GM18520 (cell line): Measurements from ENCODE around the gene TBXAS1.
"Not testable (repeated sequence)": the region's sequence is repeated elsewhere in the genome, so short reads cannot be mapped to it uniquely, and the experiment has no call there.

Experiments used
- ATAC-seq: cut with Tn5 transposase; IDR thresholded peaks from one replicate; pipeline ENCODE4 v1.9.1; 2021; ENCODE audit not compliant: unreplicated experiment

TBXAS1 gene

DNA sequence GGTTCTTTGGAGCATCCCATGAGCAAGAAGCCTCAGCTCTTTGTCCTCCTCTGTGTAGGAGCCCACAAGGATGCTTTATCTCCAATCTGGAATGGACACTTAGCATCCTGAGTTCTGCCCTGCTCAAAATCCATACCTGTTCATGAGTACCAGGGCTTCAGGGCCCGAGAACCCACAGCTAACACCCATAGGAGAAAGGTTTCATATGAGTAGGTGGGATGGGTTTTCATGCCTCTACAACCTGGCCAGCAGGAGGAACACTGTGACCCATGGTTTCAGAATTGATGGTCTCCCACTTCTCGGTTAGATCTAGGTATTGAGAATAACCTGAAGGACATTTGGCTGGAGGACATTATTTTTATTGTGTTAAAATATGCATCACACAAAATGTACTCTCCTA is 57.8 kb downstream of the TBXAS1 start:
- no peak for ATAC-seq

DNA sequence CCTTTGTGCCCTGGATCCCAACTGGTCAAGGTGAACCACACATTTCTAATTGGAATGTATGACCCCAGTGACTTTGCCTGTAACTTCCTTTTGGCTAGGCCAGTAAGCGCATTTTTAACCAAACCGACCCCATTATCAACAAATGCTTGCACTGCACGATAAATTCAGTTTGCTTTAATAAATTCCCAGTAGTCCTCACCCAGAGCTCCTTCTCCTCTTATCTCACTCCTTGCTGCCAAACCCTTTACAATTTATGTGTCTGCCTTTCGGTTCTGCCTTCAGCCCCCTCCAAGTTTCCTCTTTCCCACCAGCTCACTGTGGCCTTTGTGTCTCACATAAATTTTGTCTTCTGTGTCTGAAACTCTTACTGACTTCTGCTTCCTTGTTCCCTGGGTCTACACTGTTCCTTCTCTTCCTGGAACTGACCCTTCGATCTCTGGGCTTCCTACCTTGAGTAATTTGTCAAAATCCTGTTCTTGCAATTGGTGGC is 59.0 kb downstream of the TBXAS1 start:
- ATAC-seq: no peak

DNA sequence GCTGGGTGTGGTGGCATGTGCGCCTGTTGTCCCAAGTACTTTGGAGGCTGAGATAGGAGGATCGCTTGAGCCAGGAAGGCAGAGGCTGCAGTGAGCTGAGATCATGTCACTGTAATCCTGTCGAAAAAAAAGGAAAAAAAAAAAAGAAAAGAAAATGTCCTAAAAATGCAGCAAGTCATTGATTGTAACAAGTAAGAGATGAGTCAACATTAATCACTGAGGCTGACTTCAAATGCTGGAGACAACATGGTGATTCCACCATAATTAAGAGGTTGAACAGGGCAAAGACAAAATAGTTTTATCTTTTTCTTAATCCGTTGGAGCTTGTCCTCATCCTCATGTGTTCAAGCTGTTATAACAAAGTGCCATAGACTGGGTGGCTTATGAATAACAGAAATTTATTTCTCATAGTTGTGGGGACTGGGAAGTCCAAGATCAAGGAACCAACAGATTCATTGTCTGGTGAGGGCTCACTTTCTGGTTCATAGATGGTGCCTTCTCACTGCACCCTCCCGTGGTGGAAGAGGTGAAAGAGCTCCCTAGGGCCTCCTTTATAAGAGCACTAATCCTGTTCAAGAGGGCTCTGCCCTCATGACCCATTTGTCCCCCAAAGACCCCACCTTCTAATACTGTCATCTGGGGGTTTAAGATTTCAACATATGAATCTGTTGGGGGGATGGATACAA is 60.3 kb downstream of the TBXAS1 start:
- no peak for ATAC-seq

DNA sequence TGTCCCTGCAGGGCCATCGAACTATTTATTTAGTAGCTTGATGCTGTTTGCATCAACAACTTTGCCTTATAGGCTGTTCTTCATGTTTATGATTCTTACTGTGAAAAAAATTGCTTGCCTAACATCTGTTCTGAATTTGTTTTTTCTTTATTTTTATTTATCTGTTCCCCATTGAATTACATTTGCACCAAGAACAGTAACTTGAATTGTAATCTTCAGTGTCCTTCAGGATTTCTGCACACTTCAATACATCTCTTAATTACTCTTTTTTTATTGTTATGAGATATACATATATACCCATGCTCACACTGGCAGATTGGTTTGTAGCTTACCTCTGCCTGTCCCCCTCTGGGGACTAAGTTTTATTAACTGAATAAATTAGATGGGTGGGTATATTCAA is 64.4 kb downstream of the TBXAS1 start:
- no peak for ATAC-seq

DNA sequence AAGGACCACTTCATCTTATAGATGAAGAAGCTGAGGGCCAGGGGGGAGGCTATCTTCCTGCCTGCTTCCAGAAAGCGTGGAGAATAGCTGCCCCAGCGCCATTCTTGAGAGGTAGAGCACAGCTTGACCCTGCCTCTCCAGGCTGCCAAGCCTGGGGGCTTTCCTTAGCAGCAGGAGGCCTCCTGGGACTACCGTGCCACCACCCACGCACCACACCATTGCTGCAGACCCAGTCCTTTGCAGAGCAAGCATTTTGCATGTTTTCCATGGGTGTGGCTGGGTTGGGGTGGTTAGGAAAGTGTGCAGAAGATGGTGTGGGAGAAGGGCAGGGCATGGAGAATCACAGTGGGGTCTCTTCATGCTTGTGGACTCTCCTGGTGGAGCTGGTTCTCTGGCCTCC is 64.9 kb downstream of the TBXAS1 start:
- peak; percentile 80 for ATAC-seq

DNA sequence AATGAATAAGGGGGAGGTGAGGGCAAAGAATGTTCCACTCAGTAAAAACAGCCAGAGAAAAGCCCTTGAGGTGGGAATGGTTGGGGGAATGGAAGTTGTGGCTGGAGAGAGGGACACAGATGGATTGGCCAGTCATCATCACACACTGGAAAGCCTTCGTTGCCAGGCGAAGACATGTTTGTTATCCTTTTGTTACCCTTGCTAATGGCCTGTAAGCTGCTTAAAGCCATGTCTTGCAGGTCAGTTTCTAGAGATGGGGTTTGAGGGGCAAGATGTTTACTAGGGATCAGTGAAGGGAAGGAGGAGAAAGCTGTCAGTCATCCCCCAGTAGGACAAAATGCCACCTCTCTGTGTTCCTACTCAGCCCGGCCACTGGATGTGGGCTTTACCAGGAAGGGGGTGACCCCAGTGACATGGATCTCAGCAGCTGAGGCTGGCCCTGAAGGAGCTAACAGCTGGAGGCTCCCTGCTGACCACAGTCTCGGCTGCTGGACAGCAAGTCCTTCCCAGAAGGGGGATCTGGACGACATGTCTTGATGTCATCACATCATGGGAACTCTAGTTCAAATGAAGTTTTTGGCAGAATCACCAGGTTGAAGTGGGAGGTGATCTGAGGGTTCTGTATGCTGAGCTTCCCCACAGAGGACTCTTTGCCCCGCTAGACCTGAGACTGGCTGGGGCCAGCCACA is 66.2 kb downstream of the TBXAS1 start:
- no peak for ATAC-seq

DNA sequence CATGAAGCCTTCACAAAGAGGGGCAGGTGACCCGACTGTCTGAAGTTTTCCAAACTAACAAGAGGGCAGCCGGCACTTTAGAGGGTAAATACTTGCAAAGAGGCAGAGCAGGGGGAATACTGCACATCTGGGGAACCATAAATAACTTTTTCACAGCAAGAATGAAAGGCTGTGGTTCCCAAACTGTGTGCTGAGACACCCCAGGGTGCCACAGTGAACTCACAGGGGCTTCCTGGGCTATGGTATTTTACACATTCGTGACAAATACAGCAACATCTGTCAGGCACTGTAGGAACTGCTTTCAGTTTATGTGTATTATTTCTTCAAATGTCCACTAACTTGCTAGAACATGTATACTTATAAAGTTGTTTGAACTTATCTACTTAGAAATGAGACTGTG is 67.2 kb downstream of the TBXAS1 start:
- ATAC-seq: no peak

DNA sequence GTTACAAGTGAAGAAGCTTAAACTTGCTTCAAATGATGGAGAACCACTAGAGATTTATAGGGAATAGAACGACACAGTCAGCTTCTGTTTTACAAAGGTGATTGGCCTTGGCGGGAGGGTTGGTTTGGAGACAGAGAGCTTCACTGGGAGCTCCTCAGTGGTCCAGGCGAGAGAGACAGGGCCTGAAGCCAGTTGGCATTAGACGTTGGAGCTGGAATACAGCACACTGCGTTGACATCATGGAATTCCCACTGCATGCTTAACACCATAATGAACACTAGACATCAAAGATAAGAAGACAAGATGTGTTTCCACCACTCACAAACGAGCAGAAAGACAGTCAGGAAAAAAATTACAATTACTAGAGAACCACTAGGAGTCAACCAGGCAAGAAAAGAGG is 67.8 kb downstream of the TBXAS1 start:
- no peak for ATAC-seq

DNA sequence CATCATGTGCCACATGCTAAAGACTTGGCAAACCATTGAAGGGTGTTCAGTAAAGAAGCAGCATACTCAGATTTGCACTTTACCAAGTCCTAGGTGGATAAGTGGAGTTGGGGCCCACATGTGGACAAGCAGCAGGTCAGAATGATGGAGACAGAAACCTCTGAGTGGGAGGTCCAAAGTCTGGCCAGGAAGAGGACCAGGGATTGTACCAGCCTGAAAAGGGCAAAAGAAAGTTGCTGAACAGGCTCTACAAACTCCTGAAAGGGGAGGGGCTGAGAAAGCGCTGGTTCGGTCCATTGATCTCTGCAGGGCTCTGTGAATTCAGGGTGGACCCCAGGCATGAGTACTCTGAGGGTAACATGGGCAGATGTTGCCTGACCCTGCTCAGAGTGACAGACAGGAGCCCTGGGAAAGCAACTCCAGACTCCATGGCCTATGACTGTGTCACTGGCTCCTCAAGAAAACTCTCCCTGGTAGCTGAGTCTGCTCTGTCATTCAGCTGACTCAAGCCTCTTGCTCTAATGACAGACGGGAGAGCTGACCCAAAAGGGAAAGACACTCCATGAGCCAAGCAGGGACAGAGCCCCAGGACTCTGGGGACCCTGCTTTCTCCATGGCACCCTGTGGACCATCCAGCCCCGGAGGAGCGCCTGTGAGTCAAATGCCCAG is 68.5 kb downstream of the TBXAS1 start:
- no peak for ATAC-seq

DNA sequence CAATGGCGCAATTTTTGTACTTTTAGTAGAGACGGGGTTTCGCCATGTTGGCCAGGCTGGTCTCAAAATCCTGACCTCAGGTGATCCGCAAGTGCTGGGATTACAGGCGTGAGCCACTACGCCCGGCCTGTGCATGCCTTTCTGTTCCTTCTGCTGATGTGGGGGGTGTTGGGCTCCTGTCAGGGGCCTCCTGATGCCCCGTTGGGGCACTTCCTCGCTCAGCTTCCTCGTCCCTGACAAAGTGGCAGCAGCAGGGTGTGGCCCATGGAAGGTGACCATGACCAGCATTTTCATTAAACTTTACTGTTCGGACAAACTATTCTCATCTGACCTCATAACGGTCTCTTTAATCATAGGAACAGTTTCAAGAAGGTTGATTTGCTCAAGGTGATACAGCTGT is 69.4 kb downstream of the TBXAS1 start:
- no peak for ATAC-seq

DNA sequence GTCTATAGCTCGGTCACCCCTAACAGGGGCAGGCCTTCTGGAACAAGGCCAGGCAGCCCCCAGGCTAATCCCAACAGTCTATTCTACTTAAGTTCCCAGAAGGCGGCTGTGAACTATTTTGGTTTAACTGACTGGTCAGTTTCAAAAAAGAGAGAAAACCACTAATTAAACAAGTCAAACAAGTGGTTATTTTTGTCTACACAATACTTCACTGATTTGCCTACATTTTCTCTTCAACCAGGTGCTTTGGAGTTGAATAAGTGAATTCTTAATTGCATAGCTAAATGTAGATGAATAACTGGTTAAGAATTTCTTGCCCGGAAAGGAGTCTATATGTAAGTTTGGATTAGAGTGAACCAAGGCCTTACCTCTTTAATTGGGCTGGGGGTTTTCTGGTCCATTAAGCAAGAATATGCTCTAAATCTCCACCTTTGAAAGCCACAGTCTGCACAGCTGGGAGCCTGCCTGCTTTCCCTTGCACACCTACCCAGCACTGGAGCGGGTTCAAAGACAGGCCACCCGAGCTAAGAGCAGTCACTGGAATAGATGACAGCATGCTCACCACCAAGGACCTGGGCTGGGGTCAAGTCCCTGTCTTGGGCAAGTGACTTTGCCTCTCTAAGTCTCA is 70.4 kb downstream of the TBXAS1 start:
- ATAC-seq: no peak

DNA sequence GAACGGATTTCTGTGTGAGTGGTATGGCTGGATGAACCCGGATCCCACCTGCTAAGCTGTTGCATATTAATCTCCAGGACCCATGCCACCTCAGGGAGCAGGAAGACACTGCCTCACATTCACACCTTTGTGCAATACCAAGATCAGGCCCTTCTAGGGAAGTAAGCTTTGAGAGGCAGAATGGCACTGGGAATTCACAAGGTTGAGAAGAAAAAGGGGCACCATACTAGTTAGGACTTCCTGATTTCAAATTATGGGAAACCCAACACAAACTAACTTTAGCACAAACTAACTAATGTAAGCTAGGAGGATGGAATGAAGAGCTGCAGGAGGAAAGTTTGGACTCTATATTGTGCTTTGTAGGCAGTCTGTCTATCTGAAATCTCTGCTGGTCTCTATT is 71.3 kb downstream of the TBXAS1 start:
- ATAC-seq: no peak

DNA sequence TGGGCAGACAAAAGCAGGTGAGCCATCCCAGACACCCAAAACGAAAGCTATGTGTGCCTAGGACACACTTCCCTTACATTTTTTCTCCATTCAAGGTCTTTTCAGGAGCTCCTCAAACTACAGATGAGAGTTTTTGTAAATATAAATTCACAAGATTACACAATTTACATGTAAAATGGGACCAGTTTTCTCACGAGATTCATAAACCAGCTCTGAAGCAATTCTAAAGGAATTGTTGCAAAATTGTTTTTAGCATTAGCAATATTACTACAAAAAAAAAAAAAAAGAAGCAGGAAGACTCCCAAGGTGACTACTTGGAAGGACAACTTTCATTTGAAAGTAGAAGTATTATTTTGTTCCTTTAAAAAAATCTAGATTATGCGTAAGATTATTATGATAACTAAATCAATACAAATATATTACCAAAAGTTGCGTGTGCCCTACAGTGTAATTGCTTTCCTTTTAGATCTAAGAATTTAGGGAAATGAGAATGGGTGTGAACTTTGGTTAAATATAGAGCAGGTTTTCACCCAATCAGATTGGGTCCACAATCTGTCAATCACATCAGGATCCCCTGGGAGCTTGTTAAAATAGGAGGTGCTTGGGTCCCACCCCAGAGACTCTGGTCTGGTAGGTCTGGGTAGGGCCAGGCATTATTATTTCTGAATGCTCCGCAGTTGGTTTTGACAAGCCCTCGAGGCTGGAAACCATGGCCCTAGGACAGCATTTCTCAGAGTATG is 72.2 kb downstream of the TBXAS1 start:
- no peak for ATAC-seq

DNA sequence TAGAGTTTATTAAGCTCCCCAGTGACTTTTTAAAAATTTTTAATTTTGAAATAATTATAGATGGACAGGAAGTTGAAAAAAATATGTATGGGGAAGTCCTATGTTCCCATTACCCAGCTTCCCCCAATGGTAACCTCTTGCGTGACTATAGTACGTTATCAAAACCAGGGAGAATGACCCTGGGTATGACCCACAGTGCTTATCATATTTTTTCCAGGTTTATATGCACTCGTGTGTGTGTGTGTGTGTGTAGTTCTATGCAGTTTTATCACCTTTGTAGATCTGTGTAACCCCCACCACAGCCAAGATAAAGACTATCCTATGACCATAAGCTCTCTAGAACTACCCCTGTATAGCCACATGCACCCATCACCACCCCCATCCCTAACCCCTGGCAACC is 72.8 kb downstream of the TBXAS1 start:
- no peak for ATAC-seq

DNA sequence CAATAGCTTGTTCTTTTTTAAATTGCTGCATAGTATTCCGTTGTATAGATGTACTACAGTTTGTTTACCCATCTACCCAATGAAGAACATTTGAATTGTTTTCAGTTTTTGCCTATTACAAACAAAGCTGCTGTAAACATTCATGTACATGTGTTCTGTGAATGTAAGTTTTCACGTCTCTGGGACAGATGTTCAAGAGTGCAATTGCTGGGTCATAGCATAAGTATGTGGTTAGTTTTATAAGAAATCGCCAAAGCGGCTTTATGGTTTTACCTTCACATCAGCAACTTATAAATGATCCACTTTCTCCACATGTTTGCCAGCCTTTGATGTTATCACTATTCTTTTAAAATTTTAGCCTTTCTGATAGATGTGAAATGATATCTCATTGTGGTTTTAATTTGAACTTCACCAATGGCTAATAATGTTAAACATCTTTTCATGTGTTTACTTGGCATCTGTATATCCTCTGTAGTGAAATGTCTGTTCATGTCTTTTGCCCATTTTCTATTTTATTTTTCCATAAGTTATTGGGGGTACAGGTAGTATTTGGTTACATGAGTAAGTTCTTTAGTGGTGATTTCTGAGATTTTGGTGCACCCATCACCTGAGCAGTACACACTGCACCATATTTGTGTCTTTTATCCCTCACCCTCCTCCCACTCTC is 73.5 kb downstream of the TBXAS1 start:
- ATAC-seq: no peak

DNA sequence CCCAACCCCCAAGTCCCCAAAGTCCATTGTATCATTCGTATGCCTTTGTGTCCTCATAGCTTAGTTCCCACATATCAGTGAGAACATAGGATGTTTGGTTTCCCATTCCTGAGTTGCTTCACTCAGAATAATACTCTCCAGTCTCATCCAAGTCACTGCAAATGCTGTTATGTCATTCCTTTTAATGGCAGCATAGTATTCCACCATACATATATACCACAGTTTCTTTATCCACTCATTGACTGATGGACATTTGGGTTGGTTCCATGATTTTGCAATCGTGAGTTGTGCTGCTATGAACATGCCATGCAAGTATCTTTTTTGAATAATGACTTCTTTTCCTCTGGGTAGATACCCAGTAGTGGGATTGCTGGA is 74.0 kb downstream of the TBXAS1 start:
- not testable (repeated sequence) for ATAC-seq

DNA sequence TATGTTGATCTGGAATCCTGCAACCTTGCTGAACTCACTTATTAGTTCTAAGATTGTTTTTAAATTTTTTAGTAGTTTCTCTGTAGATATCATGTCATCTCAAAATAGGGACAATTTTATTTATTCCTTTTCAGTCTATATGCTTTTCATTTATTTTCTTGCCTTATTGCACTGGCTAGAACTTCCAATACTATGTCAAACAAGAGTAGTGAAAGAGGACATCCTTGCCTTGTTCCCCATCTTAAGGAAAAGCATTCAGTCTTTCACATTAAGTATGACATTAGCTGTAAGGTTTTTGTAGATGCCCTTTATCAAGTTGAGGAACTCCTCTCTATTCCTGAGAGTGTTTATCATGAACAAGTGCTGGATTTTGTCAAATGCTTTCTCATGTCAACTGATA is 77.8 kb downstream of the TBXAS1 start:
- no peak for ATAC-seq

DNA sequence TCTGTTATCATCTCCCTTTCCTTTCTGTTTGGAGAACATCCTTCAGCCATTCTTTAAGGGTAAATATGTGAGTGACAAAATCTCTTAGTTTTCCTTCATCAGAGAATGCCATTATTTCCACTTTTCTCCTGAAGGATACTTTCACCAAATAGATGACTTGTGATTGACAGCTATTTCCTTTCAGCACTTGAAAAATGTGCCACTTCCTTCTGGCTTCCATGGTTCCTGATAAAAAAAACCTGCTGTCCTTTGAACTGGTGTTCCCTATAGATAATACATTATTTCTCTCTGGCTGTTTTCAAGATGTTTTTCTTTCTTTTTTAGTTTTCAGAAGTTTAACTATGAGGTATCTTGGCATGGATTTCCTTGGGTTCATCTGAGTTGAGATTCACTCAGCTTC is 79.7 kb downstream of the TBXAS1 start:
- ATAC-seq: no peak

DNA sequence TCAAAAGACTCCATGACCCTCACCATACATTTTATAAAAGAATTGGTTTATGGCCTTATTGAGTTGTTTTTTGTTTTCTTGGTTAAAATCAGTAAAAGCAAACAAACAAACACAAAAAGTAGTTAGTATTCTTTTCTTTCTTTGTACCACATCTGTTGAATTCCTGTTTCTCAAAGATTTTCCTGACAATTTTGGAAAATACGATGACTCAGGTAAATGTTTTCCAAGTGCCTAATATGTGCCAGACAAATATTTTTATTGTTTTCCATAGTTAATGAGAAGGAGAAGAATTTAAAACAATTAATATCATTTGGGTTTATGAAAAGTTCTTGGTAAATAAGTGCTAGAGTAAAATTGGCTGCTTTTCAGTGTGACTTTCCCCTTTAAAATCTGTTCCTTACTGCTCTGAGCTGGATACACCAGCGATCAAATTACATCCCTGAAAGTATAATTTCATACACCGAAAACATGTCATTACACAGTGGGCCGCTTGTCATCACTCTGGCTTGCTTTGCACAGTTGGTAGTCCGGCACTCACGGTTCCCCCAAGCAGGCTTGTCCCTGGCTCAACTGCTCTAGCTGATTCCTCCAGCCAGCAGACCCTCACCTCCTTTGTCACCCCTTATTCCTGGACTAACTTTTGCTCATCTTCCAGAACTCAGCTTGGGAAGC is 80.5 kb downstream of the TBXAS1 start:
- no peak for ATAC-seq
